HL-60/S4 treated with retinoic acid at 250 ng/mL for 4 days and 3 days (cell line): Measurements from ENCODE around the gene FAM193A.
"Not testable (repeated sequence)": the region's sequence is repeated elsewhere in the genome, so short reads cannot be mapped to it uniquely, and the experiment has no call there.

Experiments
- in situ Hi-C: fragments of 300-500 bp; cut with MboI; formaldehyde crosslinking; loops from 2 replicates; pipeline ENCODE4 v1.7.0; 2022; ENCODE audit warnings: low sequenced_read_pairs

The FAM193A gene

GRCh38 chr4:2721586-2721985 lies 185.1 kb downstream of the FAM193A start:
- in situ Hi-C loops: no loop called here

- in situ Hi-C loops: no loop called here
These were observed 185.6 kb downstream of the FAM193A start for GRCh38 chr4:2722033-2722432.

GRCh38 chr4:2723751-2724150 lies 187.3 kb downstream of the FAM193A start:
- in situ Hi-C loops: no loop called here

GRCh38 chr4:2725380-2725779 lies 188.9 kb downstream of the FAM193A start:
- in situ Hi-C loops: no loop called here

GRCh38 chr4:2726881-2727280 lies 190.4 kb downstream of the FAM193A start:
- in situ Hi-C loops: not testable (repeated sequence)

GRCh38 chr4:2728221-2728620 lies 191.8 kb downstream of the FAM193A start:
- in situ Hi-C loops: no loop called here

GRCh38 chr4:2728806-2729532 lies 192.5 kb downstream of the FAM193A start:
- in situ Hi-C loops: no loop called here

- in situ Hi-C loops: no loop called here
These were observed 193.1 kb downstream of the FAM193A start for GRCh38 chr4:2729533-2729875.

- in situ Hi-C loops: no loop called here
These were observed 195.5 kb downstream of the FAM193A start for GRCh38 chr4:2731907-2732317.

GRCh38 chr4:2732526-2732925 lies 196.1 kb downstream of the FAM193A start:
- in situ Hi-C loops: no loop called here

GRCh38 chr4:2733001-2733843 lies 196.8 kb downstream of the FAM193A start:
- in situ Hi-C loops: no loop called here

GRCh38 chr4:2733844-2734574 lies 197.6 kb downstream of the FAM193A start:
- in situ Hi-C loops: no loop called here

- in situ Hi-C loops: no loop called here
These were observed 198.2 kb downstream of the FAM193A start for GRCh38 chr4:2734612-2735011.

- in situ Hi-C loops: no loop called here
These were observed 199.4 kb downstream of the FAM193A start for GRCh38 chr4:2735869-2736268.

GRCh38 chr4:2738296-2738695 lies 201.8 kb downstream of the FAM193A start:
- in situ Hi-C loops: not testable (repeated sequence)

GRCh38 chr4:2741626-2742025 lies 205.2 kb downstream of the FAM193A start:
- in situ Hi-C loops: no loop called here

GRCh38 chr4:2742081-2742822 lies 205.8 kb downstream of the FAM193A start:
- in situ Hi-C loops: no loop called here

- in situ Hi-C loops: no loop called here
These were observed 206.5 kb downstream of the FAM193A start for GRCh38 chr4:2742823-2743517.

- in situ Hi-C loops: no loop called here
These were observed 207.3 kb downstream of the FAM193A start for GRCh38 chr4:2743518-2744445.
